NCI-H2196 (cell line): Measurements from ENCODE around the gene PGM5.
A peak's percentile ranks its signal among the peaks of the same experiment; 100 is the strongest.

Experiments
- DNase-seq: peaks from one replicate; lab custom pipeline; 2025; ENCODE audit not compliant: unreplicated experiment; lab: John Stamatoyannopoulos, UW

PGM5 gene

DNA sequence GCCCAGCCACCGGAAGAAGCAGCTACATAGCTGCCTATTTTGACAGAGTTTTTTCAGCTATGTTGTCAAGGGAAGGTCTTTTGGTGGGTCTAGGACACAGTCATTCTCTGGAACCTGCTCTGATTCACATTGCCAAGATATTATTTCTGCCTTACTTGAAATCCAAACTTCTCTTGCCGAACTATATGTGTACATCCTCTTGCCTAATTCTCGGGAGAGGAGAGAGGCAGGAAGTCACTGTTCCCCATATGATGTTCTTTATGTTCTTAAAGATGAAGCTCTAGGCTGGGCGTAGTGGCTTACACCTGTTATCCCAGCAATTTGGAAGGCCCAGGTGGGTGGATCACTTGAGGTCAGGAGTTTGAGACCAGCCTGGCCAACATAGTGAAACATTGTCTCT, 175.7 kb downstream of the PGM5 start:
- DNase-seq = no peak

DNA sequence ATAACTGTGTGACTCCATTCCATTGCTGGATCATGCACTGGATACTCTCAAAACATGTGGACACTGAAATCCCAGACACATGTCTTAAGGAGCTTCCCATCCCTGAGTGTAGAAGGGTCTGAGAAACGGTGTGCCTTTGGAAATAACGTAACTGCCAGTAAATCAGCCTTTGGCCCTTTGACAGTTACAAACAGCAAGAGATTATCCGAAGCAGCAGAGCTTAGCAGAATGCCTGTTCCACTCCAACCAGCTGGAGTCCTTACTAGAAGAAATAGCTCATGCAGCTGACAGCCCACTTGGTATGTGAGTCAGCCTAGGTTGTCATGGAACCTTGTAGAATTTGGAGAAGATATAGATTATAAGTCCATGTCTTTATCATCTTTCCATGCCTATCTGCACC, 177.3 kb downstream of the PGM5 start:
- DNase-seq = no peak

DNA sequence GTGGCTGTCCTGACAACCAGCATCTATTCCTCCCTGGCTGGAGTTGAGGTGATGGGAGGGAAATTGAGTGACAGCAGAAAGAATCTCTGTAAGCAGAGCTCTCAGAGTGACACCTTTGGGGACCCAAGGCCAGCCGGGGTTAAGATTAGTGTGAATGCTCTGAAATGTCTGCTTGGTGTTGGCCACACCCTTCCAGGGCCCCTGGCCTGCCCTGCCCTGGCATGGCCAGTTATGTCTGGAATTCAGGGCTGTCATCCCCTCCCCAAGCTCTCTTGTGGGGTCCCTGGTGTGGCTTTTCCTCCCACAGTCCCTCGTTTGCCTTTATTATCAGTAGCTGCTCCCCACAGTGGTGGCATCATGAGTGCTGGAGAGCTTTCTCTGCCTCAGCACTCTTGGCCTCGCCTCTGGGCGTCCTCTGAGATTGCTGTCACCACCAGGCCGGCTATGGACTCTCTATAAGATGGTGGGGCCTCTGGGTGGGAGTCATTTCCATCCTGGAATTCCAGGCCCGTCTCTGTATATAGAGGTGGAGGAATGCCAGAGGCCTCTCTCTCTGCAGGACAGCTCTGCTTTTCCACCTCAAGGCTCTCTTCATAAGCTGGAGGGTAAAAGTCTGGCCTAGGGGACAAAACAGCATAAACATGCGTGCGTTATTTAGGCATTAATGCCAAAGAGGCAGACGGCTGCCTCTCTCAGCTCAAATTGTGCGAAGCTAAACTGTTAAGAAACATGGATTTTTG, 180.6 kb downstream of the PGM5 start:
- DNase-seq = no peak

DNA sequence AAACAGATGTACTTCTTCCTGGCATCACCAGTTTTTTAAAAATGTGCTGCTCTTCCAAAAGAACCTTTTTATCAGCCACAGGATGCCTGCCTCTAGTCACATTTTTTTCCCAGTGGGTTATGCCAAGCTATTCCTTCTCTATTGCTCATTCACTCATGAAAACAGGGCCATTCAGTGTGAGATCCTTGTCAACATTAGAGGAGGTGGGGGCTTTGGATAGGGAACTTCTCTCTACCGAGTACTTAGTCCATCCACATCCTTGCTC, 181.1 kb downstream of the PGM5 start:
- no peak for DNase-seq

DNA sequence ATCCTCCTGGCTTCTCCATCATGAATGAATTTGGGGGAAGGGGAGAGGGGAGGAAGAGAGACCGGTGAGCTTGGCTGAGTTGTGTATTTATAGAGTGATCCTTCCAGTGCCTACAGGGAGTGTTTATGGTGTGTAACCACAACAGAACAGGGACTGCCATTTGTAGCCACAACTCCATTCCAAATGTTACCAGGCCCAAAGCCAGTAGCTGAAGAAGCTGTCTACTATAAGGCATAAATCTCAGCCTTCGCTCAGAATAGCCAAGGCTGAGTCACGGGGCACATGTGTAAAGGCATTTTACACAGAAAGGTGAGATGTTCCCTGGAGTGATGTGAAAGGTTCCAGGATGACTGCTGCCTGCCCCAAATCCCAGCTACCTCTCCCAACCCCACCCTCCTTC, 181.8 kb downstream of the PGM5 start:
- no peak for DNase-seq

DNA sequence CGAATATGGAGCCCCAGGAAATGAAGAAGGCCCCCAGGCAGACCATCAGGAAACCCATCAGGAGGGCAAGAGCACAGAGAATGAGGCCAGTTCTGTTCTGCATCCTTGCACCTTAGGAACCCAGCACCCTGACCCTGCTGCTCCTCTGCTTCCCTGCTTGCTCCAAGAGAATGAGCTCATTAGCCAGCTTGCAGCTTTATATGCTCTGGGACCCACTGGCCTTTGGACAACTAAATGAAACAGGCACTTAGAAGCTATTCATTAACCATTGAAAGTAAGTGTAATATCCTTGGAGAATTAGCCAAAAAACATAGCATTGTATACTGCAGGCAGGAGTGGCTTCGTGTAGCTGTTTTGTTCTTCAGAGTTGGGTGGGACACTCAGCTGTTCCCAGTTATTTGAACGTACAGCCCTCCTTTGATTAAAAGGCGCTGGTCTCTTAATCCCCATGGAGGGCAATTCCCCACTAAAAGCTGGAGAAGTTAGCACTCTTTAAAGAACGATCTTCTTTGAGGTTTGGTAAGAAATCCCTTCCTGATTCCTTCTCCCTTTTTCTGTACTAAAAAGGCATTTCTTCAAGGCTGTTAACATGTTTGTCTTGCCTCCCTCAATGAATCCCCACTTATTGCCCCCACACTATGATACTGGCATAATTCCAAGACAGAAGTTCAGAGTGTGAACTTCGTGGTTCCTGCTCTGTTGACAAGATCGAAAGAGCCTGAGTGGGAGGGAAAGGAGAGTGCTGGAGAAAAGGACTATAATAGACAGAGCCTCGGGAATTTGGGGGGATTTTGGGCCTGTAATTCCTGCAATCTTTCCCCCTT, 184.5 kb downstream of the PGM5 start, which contains the start of gene TMEM252:
TMEM252 (minus strand) TSS at position 172 of the 824 bp plus-strand sequence; CDS start at position 103, 69 bp downstream.
- no peak for DNase-seq

DNA sequence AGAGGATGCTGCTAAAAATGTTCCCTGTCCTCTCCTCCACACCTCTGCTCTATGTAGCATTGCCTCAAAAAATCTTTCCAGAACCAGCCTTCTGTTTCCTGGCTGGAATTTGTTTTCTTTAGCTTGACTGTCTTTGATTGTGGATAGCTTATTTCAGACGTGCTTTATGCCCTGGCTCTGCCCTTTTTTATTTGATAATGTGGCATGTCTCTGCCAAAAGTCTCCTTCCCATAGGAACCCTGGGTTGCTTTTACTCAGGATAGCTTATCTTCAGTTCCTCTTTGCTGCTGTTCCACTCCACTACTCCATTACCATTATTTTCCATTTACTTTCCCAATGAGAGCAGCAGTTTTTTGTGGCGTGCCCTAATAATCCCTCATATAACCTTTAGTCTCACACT, 185.2 kb downstream of the PGM5 start:
- no peak for DNase-seq

DNA sequence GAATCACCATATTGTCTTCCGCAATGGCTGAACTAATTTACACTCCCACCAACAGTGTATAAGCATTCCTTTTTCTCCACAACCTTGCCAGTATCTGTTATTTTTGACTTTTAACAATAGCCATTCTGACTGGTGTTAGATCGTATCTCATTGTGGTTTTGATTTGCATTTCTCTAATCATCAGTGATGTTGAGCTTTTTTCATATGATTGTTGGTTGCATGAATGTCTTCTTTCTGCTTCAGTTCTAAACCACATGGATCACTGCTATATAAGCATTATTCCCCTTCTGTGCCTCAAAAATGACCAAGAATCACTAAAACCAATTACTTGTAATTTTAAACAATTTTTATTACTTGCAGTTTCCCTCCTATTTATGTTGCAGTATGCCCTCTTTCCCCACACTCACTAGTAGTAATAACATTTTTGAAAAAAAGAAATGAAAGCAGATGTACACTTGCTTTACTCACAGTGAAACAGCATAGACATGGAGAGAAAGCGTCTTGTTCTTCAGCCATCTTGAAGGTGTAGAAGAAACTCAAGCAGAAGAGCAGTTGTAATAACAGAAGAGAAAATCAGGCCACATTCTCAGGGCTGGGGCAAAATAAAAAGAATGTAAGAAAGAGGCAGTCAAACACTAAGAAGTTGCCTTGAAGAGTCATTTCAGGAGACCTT, 188.8 kb downstream of the PGM5 start:
- no peak for DNase-seq

DNA sequence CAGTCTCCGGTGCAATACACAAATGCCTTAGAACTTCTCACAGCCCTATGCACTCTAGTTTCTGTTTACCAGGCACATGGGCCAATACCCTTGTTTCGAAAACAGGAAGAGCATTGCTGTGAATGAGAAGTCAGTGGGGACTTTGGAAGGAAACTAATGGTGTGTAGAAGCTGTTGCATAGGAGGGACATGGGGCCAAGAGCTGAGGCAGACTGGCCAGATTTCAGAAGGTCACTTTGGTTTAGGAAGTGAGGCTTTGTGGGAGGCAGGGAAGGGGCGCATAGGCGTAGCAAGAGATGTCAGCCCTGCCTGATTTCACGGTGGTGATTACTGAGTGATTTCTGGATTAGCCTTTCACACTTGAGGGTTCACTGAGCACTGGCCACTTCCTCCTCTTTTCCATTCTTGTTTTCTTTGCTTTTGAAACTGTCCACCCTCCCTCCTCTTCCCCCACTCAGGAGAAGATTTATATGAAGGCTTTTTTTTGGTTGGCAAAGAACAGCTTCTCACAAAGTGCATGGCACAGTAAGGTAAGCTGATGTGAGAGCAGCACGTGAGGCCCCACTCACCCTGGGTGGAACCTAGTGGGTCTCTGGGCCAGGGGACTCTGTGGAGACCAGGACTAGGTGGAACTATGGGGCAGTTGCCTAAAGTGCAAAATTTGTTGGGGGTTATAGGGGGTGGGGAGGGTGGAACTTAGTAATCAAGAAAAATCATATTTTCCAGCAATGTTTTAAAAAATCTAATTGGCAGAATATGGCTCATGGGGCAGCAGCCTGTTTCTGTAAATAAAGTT, 190.4 kb downstream of the PGM5 start:
- DNase-seq = no peak

DNA sequence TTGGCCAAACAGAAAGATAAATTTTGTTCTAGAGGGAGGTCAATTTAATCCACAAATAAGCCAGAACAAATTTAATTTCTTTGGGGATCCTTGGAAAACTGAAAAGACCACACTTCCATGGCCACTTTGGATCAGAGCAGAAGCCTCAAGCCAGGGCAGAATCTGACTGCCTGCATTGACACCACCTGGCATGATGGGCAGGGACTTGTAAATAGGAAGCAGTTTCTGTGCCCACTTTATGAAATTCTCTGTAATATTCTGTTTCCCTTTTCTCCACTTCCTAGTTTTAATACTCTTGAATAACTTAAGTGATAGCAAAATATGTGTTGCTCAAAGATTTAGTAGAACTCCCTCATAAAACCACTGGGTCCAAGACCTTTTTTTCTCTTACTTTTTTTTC, 191.0 kb downstream of the PGM5 start:
- no peak for DNase-seq

DNA sequence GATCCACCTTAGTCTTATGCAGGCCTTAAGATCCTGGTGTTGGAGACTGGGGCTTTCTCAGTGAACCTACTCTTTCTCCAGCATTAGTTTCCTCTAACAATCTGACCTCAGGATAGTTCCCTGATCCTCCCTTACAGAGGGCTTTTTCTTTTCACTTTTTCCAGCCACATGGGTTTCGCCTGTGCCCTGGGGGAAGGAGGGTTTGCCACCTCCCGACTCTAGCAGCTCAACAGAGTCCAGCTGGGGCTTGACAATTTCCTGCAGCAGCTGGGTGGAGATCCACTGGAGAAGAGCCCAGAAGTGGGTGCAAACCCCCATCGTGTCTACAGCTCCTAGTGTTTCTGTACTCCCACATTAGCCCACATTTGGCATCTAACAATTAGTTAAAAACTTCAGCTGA, 191.8 kb downstream of the PGM5 start:
- no peak for DNase-seq

DNA sequence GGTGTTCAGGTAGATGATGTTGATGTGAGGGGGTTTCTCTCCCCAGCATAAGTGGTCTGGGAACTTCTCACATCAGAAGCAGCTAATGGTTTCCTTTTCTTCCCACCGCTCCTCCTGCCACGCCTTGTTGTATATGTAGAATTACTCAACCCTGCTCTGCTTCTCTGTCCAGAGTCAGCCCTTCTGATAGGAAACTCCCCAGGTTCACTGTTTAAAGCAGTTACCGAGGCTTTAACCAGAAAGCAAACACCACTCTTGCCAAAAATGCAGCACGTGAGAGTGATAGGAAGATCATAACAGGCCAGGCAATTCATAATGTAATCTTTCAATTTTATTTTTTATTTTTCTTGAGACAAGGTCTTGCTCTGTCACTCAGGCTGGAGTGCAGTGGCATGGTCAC, 194.8 kb downstream of the PGM5 start:
- peak; percentile 4 for DNase-seq

DNA sequence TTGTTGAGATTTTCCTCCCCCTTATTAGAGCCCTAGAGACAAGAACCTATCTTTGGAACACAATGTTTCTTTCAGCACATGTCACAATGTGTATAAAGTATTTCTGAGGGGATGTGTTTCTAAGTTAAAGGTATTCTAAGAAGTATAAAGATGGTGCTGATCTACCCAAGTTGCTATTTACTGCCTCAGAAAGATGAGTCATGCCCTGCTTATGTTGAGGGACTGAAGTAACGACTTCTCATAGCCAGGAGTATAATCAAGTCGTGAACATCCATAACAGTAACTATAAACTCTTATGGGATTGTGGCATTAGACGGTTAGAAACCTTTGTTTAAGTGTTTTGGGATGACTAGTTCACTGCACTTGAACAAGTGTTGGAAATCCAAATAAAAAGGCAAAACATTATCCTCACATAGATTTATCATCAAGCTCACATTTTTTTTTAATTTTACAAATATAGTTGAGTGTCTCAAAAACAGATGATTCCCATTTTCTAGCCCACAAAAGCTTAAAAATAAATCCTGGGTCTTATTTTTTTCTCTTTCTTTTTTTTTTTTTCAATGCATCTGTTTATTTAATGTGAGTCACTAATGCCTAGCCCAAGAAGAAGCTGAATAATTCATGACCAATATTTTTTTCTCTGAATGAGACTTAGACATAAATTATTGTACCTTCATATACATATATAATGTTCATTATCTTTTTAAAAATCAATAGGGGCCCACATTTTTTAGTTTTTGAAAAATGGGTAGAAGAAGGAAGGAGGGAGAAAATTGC, 196.5 kb downstream of the PGM5 start:
- no peak for DNase-seq

DNA sequence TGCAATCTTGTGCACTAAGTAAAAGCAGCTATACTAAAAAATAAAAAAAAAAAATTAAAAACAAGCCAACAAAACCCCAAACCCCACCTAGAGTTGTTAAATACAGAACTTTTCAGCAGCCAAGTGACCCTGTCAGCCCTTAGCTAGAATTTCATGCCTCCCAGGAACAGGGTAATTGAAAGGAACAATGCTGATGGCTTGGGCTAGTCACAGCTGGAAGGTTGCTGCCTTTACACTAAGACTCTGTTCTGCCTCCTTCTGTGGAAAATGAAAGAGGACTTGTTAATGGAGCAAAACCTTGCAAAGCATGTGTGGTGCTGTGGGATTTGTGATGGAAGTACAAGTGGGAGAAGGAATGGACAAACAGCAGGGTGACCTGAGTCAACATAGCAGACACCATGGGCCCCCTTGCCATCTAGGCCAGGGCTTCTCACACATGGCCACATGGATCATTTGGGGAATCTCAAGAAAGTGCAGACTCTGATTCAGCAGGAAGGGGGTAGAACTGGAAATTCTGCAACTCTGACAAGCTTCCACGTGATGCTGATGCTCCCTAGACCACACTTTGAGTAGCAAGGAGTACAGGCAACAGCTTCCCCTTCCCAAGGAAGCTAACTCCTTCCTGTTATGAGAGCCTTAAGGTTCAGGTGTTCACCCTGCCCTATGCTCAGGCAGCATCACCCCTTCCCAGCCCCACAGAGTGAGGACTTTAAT, 199.2 kb downstream of the PGM5 start:
- DNase-seq = no peak

DNA sequence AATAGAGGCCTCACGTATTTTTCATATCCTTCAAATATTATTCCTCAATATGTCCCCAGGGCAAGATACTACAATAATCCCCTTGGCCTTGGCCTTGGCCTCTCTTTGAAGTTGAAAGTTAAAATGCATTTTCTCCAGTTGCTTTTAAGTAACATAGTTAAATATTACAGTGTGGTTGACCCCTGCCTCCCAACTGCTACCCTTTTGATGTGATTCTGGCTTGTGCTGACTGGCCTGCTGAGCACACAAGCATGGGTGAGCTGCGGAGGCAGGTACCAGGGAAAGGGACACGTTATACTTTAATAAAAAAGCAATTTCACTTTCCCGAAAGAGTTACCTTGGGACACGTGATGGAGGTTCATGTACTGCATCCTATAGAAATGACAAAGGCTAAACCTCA, 202.1 kb downstream of the PGM5 start:
- no peak for DNase-seq

DNA sequence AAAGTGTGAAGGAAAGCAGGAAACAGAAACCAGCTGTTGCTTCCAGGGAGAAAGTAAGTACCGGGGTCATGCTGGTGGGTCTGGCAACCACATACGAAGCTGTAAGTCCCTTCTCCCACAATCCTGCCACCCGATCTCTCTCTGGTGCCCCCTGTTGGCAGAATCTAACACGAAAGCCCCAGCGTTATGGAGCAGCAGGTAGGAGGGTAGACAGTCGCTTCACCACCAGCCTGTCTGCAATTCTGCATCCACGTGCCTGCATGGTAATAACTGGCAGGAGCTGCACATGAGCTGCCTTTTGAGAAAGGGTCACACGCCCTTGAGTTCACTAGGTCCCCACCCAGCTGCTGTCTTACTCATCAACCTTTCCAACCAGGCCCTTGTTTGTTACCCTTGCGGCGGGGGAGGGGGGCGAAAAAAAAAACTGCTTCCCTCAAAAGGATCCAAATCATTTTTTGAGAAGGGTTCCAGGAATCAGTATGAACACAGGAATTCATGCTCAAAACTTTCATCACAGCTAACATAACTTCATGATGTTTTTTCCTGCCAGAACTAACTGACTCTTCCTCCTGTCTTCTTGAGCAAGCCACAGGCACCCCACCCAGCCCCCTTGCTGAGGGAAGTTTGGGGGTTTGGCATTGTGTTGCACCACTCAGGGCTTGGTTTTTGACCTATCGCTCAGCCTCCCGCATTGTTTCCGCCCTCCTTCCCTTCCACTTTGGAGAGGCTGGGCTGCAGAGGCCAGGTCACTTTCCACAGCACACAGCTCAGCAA, 203.8 kb downstream of the PGM5 start:
- DNase-seq = peak; percentile 22

DNA sequence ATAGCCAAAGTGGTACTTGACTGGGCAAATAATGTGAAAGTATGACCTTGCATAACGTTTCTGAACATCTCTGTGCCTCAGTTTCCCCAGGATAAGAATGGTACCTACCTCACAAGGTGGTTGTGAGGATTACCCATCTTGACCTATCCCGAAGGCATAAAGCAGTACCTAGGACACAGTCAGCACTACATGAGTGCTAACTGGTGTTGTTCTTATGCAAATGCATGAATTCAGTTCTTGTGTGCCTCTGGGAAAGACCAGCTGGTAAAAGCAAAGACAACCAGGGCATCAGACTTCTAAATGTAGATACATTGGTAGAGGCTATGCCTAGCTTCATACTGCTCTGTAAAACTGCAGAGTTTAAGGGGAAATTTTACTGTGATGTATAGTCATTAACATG, 206.1 kb downstream of the PGM5 start:
- no peak for DNase-seq

DNA sequence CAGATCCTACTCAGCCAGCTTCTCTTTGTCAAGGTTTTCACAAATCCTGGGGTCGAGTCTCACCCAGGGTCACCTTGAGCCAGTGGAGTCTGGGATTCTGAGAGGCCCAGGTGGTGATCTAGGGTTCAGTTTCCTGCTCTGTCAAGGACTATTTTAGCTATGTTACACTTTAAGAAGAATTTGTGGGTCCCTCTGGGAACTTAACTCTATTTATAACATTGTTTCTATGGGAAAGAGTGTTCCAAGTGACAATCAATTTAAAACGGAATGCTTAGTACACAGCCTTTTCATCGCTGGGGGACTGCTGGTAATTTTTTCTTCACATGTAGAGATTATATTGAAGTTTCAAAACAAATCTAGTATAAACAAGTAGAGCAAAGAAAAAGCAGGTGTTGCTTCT, 211.2 kb downstream of the PGM5 start:
- DNase-seq = no peak

DNA sequence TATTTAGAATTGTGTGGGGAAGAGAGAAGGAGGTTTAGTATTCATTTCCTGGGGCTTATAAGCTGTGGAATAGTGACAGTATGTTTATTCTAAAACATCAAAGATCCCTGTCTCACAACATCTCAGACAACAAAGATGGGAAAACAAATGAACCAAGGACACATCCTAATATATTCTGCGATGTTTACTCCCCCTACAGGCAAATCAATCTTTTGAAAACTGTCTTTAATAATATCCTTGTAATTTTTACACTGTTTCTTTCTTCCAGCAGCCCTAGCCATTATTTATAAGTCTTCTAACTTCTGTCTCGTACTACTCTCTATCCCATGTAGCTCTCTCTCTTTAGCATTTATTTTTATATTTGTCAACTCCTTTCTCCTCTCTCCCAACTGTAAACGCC, 217.7 kb downstream of the PGM5 start:
- DNase-seq = no peak
